ENCODE results near the gene ABCF3.

The ABCF3 gene

GRCh38 chr3:184189421-184189820 is 3.4 kb downstream of the ABCF3 start:
- DNase-seq: no peak

- DNase-seq: no peak
Measured at GRCh38 chr3:184192889-184193288, 6.9 kb downstream of the ABCF3 start.

DNA sequence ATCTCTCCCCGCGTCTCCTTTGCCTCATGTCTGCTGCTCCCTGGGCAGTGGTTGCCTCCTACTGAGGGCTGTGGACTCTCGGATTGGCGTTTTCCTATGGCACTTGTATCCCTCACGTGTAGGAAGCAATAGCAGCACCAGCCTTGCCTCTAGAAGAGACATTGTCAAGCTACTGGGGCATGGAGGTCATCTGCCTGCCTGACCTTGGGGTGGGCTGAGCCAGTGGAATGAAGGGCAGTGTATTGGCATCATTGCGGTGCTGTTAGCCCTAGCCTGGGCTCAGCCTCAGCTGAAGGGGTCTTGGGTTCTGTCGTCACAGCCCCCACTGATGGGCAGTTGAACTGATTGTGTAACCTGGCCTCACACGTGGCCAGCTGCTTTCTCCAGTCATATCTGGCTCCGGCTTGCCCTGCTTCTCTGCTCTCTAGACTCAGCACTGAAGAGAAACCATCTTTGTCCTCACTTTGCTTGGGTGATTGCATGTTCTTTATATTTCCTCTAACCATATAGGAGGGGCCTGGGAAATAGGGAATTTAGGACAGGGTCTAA is 8.1 kb downstream of the ABCF3 start:
- no peak for DNase-seq

DNA sequence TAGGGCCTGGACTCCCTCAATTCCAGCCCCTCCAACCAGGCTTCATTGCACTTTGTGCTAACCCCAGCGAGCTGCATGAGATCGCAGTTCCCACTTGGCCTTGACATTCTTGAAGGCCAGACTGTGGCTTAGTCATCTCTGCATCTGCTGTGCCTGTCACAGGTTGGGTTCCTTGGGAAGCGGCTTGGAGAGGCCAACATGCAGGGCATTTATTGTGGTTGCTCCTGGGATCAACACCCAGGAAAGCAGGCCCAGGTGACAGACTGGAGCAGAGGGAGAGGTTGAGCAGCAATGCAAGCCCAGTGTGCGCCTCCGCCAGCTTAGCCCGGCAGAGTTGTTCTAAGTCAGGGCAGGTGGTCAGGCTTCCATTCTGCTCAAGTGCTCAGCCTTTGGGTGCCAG is 10.5 kb downstream of the ABCF3 start:
- no peak for DNase-seq

- no peak for DNase-seq
Measured at GRCh38 chr3:184198509-184198908, 12.5 kb downstream of the ABCF3 start.

DNA sequence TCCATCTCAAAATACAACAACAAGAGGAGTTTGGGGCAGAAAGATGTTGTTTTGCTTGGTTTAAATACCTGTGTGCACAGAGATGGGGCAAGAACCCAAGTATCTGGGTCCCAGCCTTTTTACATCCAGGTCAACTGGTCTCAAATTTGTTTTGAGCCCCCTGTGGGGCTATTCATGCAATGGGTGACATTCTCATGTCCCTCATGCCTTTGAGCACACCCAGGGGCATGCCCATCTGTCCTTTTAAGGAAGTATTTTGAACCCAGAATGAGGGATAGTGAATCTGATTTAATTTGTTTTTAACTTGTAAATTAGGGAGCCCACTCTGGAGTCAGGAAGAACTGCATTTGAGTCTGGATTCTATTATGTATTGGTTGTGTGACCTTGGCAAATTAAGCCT is 14.8 kb downstream of the ABCF3 start:
- no peak for DNase-seq

GRCh38 chr3:184203526-184203925 is 17.5 kb downstream of the ABCF3 start:
- no peak for DNase-seq

DNA sequence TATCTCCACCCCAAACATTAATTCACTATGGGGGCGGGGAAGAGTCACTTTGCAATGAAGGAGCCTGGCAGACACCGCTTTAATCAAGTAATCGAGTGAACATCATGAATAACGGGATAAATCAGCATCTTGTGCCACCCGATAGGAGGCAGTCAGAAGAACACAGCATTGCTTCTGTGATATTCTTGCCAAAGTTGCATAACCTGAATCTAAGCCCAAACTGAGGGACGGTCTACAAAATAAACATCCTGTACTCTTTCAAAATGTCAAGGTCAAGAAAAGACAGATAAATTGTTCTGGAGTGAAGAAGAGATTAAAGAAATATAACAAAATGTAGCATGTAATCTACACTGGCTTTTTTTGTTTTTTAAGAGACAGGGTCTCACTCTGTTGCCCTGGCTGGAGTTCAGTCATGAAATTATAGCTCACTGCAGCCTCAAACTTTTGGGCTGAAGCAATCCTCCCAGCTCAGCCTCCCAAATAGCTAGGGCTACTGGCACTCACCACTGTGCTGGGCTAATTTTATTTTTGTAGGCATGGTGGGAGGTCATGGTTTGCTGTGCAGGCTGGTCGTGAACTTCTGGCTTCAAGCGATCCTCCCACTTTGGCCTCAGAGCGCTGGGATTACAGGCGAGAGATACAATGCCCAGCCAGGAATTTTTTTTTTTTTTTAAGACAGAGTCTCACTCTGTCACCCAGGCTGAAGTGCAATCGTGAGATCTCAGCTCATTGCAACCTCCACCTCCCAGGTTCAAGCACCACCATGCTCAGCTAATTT is 23.3 kb downstream of the ABCF3 start:
- DNase-seq: no peak

- no peak for DNase-seq
Measured at GRCh38 chr3:184211297-184211696, 25.3 kb downstream of the ABCF3 start.

- DNase-seq: no peak
Measured at GRCh38 chr3:184211718-184212117, 25.7 kb downstream of the ABCF3 start.

GRCh38 chr3:184218814-184219213 is 32.8 kb downstream of the ABCF3 start:
- DNase-seq: no peak

GRCh38 chr3:184222521-184222920 is 36.5 kb downstream of the ABCF3 start:
- DNase-seq: no peak

DNA sequence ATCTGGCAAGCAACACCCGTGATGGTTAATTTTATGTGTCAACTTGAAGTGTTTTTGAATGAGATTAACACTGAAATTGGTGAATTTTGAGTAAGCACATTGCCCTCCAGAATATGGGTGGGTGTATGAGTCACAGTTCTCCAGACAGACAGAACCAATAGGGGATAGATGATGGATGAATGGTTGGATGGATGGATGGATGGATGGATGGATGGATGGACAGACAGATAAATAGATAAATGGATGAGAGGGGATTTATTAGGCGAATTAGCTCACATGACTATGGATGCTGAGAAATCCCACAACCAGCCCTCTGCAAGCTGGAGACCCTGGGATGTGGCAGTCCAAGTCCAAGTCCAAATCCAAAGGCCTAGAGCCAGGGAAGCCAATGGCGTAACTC is 37.9 kb downstream of the ABCF3 start:
- DNase-seq: no peak

- peak; percentile 56 for DNase-seq
Measured at GRCh38 chr3:184227481-184227935, 41.5 kb downstream of the ABCF3 start.

DNA sequence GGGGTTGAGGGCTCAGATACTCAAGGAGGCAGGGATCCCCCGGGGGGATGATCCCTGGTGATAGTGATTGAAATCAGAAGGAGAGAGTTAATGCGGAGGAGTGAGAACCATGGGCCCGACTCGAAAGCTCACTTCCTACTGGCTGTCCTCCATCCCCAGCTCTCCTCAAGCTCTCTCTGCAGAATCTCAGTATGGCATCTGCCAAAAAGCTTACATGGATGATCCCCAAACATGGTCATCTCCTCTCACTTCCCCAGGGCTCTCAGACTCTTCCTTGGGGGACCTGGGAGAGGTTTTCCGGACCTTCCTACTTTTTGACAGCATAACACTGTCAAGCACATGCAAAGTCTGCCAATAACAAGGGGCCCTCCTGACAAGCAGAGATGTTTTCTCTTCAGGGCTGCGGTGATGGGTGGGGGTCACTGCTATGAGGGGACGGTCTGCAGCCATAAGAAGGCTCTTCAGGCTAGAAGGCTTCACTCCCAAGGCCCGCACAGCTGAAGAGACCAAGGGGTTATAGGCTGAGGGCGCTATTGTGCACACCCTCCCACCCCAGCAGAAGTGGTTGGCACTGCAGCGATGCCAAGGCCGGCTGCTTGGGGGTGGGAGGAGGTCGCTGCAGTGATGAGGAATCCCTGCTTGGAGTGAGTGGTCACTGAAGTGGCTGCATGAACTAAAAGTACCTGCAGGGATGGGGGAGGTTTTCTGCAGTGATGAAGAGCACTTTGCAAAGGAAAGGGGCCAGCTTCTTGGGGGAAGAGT is 42.6 kb downstream of the ABCF3 start:
- no peak for DNase-seq

GRCh38 chr3:184229394-184230080 is 43.5 kb downstream of the ABCF3 start, which contains the start of gene VWA5B2:
VWA5B2 (plus strand) TSS chr3:184229585; CDS start chr3:184230529, 944 bp downstream.
- peak; percentile 89 for DNase-seq

DNA sequence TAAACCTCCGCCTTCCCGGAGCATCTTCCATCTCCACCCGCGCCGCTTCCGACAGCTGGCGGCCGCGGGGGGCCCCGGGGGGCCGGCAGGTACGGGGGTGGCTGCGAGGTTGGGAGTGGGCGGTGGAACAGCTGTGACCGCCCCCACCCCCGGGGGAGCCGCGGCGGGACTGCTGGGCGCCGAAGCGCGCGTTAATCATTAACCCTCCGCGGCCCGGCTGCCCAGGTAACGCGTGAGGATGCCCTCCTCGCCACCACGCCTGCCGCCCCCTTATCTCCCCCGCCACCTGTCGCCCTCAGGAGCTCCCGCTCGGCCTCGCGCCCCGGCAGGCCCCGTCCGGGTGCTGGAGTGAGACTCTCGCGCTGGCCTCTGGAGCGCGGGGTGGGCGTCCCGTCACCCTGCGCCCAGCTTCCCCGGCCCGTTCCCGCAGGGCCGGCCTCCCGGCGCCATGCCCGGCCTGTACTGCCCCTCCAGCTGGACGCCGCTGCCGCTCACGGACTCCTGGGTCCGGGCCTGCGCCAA is 44.1 kb downstream of the ABCF3 start:
- DNase-seq: peak; percentile 38

DNA sequence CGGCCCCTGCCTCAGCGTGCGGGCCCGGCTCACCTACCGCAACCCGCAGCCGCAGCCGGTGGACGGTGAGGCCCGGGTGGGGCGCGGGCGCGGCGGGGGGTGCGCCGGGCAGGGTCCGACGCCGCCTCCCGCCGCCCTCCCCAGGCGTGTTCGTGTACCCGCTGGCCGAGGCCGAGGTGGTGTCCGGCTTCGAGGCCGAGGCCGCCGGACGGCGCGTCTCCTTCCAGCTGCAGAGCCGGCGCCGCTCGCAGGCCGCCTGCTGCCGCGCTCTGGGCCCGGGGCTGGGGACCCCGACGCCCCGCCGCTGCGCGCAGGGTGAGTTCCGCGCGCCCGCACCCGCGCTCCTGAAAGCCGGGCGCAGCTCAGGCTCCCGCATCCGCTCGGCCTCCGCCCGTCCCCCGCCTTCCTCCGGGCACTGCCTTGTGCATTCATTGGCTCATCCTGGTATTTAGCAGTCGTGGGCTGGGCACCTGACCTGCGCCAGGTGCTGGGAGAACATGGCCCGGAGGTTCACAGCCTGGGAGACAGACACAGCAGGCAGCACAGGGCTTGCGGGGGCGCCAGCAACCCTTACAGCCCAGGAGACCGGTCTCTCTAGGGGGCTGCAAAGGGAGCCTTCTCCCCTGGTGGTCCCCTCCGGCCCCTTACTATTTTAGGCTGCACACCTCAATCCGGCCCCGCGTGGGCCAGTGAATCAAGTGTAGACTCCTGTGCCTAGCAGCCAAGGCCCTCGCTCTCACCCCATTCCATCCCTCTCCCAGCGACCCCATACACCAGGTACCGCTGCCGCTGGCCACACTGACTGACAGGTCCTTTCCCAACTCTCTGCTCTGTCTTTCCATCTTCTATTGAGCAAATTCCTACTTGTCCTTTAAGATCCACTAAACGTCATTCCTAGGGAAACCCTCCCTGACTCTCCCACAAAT is 44.9 kb downstream of the ABCF3 start:
- DNase-seq: peak; percentile 82

GRCh38 chr3:184231671-184232070 is 45.7 kb downstream of the ABCF3 start:
- DNase-seq: no peak

DNA sequence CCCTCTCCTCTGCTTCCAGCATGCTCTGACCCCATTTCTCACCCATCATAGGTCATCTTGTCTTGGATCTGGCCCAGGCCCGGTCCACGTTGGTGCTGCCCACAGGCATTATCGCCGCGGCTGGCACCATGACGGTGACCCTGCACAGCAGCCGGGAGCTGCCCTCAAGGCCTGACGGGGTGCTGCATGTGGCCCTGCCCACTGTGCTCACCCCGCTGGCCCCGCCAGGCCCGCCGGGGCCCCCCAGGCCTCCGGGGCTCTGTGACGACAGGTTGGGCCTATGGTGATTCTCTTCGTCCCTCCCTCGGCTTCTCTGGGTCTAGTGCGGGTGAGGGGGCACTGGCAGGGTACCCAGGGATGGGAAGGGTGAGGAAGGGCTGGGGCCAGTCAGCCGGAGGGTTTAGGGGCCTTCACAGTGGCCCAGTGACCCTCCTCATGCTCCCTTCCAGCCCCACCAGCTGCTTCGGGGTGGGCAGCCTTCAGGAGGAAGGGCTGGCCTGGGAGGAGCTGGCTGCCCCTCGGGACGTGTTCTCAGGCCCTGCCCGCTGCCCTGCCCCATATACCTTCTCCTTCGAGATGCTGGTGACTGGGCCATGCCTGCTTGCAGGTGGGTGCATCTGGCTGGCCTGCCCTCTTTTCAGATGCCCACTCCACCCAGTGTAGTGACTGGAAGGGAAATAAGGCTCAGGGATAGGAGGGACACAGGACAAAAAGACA is 47.3 kb downstream of the ABCF3 start:
- DNase-seq: no peak

GRCh38 chr3:184234224-184234623 is 48.2 kb downstream of the ABCF3 start:
- no peak for DNase-seq

All from NCI-H1105 treated with DMSO at 0.1 percent for 48 hours (cell line).